ENCODE results near the gene INO80E. TPM values are rescaled to one million over a fixed set of nuclear protein-coding genes. Genes with fewer than 3 reads are reported as not detected.

The INO80E gene
- total RNA-seq, 1 experiment from 2014 or later: 89.8 TPM

DNA sequence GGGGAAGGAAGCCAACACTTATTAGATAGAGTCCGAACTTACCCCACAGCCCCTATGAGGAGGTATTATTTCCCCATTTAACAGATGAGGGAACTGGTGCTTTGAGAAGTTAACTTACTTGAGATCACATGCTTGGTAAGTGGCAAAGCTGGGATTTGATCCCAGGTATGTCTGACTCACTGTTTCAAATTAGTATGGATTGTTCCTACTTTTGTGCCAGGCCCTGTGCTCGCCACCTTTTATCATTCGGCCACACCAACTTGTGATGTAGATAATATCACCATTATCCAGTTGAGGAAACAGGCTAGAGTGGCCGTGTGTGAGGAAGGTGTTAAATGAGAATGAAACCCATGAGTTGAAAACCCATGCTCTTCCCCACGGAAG, 11.3 kb upstream of the INO80E start:
- H3K4me1 ChIP-seq (ENCODE audit: control insufficient read depth in 1 of 2, insufficient read depth in 2 of 2, low read length in 2 of 2): no peaks in the 10 kb centered on the region
- intact Hi-C loops (cut with micrococcal nuclease): no loop called here
- no peak overlapping the region for H3K4me3 ChIP-seq (replicated peaks in 1 of 2; ENCODE audit: low read depth in 1 of 2, low read length in 2 of 2)
- H3K79me2 ChIP-seq (ENCODE audit: insufficient read depth, low read length): peaks cover 14% of the 10 kb centered on the region; the same call in 1 of the 2 replicates
- ATAC-seq (no peak), DNase-seq (ENCODE audit: low read depth, low spot score) (no peak)
- no peaks in the 10 kb centered on the region for H3K9me3 ChIP-seq (ENCODE audit: control insufficient read depth in 1 of 2, insufficient read depth in 1 of 2, low read depth in 1 of 2, low read length in 2 of 2)
- no TSS peak for BruUV-seq (replicated peaks)
- no peak for TF ChIP-seq ELF1 (IDR thresholded peaks at IDR 0.05; ENCODE audit: borderline replicate concordance, low read depth)
- no peak for TF ChIP-seq TCF7L2 (IDR thresholded peaks at IDR 0.05; ENCODE audit: borderline replicate concordance, extremely low read depth, insufficient read depth, insufficient read length)
- TF ChIP-seq, protein P1, sequence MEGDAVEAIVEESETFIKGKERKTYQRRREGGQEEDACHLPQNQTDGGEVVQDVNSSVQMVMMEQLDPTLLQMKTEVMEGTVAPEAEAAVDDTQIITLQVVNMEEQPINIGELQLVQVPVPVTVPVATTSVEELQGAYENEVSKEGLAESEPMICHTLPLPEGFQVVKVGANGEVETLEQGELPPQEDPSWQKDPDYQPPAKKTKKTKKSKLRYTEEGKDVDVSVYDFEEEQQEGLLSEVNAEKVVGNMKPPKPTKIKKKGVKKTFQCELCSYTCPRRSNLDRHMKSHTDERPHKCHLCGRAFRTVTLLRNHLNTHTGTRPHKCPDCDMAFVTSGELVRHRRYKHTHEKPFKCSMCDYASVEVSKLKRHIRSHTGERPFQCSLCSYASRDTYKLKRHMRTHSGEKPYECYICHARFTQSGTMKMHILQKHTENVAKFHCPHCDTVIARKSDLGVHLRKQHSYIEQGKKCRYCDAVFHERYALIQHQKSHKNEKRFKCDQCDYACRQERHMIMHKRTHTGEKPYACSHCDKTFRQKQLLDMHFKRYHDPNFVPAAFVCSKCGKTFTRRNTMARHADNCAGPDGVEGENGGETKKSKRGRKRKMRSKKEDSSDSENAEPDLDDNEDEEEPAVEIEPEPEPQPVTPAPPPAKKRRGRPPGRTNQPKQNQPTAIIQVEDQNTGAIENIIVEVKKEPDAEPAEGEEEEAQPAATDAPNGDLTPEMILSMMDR (IDR thresholded peaks at IDR 0.05 in 2 of 3, conservative IDR thresholded peaks at IDR 0.05 in 1 of 3; ENCODE audit: borderline replicate concordance in 1 of 3, insufficient read depth in 1 of 3, low read depth in 2 of 3, low read length in 2 of 3): no peak
- TF ChIP-seq, protein P2, sequence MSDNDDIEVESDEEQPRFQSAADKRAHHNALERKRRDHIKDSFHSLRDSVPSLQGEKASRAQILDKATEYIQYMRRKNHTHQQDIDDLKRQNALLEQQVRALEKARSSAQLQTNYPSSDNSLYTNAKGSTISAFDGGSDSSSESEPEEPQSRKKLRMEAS (IDR thresholded peaks at IDR 0.05): no peak
- TF ChIP-seq FOSL1 (IDR thresholded peaks at IDR 0.05; ENCODE audit: low read depth): no peak
- no peak for TF ChIP-seq ZNF274 (IDR thresholded peaks at IDR 0.05; ENCODE audit: low read depth, low read length)
- TF ChIP-seq CBX3 (IDR thresholded peaks at IDR 0.05; ENCODE audit: low read depth): no peak
- TF ChIP-seq POLR2A (IDR thresholded peaks at IDR 0.05; ENCODE audit: borderline replicate concordance, extremely low read depth, insufficient read depth, insufficient read length): no peak
- no peak for TF ChIP-seq CEBPB (IDR thresholded peaks at IDR 0.05; ENCODE audit: low read depth)
- TF ChIP-seq EGR1 (IDR thresholded peaks at IDR 0.05; ENCODE audit: low read depth): no peak
- TF ChIP-seq, protein P3, sequence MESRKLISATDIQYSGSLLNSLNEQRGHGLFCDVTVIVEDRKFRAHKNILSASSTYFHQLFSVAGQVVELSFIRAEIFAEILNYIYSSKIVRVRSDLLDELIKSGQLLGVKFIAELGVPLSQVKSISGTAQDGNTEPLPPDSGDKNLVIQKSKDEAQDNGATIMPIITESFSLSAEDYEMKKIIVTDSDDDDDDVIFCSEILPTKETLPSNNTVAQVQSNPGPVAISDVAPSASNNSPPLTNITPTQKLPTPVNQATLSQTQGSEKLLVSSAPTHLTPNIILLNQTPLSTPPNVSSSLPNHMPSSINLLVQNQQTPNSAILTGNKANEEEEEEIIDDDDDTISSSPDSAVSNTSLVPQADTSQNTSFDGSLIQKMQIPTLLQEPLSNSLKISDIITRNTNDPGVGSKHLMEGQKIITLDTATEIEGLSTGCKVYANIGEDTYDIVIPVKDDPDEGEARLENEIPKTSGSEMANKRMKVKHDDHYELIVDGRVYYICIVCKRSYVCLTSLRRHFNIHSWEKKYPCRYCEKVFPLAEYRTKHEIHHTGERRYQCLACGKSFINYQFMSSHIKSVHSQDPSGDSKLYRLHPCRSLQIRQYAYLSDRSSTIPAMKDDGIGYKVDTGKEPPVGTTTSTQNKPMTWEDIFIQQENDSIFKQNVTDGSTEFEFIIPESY (IDR thresholded peaks at IDR 0.05; ENCODE audit: extremely low read depth, insufficient replicate concordance, low read length): no peak
- TF ChIP-seq ZFX (IDR thresholded peaks at IDR 0.05): no peak
- TF ChIP-seq EZH2phosphoT487 (IDR thresholded peaks at IDR 0.05; ENCODE audit: borderline replicate concordance): no peak
- CTCF ChIA-PET: no interaction called here
- RAD21 ChIA-PET (ENCODE audit: low non-redundant PET in 1 of 2, low total read pairs in 2 of 2, uncharacterized antibody in 2 of 2, unreplicated experiment in 2 of 2): no interaction called here
- H4K20me1 ChIP-seq (ENCODE audit: insufficient read depth): no peaks in the 10 kb centered on the region
- H3K9me2 ChIP-seq (ENCODE audit: insufficient read depth): no peaks in the 10 kb centered on the region
- H3K36me3 ChIP-seq (ENCODE audit: control insufficient read depth in 1 of 2, insufficient read depth in 2 of 2, low read length in 2 of 2): peaks cover 59 to 64% of the 10 kb centered on the region in 2 experiments
- H2AFZ ChIP-seq (ENCODE audit: low read depth, low read length, poor library complexity, severe bottlenecking): no peak overlapping the region
- no peak overlapping the region for H3K27ac ChIP-seq (ENCODE audit: low read depth, low read length)
- no peaks in the 10 kb centered on the region for H3K27me3 ChIP-seq (ENCODE audit: insufficient read depth, low read length)
- POLR2A ChIA-PET: no interaction called here
- no peak overlapping the region for H3K4me2 ChIP-seq (ENCODE audit: low read length)
- no peak overlapping the region for H3K9ac ChIP-seq (ENCODE audit: low read length)

Measured in HCT116 (cell line).